ENCODE data around the gene PSMG4. TPM values are rescaled to one million over a fixed set of nuclear protein-coding genes. Genes with fewer than 3 reads are reported as not detected.

Gene PSMG4
- total and polyA plus RNA-seq, 9 of the 15 experiments (the other 6 are each of a cell fraction or from before 2014, with no cell fraction given) = 12.9 to 185 (median 52.0) TPM

- TF ChIP-seq PTTG1 (tag; IDR thresholded peaks at IDR 0.05; ENCODE audit: low read depth) (no peak), CHD7 (IDR thresholded peaks at IDR 0.05; ENCODE audit: low read depth, low read length) (no peak), XRCC5 (IDR thresholded peaks at IDR 0.05; ENCODE audit: low read depth, low read length) (no peak), TEAD2 (tag; IDR thresholded peaks at IDR 0.05) (no peak), GTF2F1 (IDR thresholded peaks at IDR 0.05; ENCODE audit: low read depth, low read length) (no peak), HDAC1 (IDR thresholded peaks at IDR 0.05) (no peak)
- TF ChIP-seq, protein P1, sequence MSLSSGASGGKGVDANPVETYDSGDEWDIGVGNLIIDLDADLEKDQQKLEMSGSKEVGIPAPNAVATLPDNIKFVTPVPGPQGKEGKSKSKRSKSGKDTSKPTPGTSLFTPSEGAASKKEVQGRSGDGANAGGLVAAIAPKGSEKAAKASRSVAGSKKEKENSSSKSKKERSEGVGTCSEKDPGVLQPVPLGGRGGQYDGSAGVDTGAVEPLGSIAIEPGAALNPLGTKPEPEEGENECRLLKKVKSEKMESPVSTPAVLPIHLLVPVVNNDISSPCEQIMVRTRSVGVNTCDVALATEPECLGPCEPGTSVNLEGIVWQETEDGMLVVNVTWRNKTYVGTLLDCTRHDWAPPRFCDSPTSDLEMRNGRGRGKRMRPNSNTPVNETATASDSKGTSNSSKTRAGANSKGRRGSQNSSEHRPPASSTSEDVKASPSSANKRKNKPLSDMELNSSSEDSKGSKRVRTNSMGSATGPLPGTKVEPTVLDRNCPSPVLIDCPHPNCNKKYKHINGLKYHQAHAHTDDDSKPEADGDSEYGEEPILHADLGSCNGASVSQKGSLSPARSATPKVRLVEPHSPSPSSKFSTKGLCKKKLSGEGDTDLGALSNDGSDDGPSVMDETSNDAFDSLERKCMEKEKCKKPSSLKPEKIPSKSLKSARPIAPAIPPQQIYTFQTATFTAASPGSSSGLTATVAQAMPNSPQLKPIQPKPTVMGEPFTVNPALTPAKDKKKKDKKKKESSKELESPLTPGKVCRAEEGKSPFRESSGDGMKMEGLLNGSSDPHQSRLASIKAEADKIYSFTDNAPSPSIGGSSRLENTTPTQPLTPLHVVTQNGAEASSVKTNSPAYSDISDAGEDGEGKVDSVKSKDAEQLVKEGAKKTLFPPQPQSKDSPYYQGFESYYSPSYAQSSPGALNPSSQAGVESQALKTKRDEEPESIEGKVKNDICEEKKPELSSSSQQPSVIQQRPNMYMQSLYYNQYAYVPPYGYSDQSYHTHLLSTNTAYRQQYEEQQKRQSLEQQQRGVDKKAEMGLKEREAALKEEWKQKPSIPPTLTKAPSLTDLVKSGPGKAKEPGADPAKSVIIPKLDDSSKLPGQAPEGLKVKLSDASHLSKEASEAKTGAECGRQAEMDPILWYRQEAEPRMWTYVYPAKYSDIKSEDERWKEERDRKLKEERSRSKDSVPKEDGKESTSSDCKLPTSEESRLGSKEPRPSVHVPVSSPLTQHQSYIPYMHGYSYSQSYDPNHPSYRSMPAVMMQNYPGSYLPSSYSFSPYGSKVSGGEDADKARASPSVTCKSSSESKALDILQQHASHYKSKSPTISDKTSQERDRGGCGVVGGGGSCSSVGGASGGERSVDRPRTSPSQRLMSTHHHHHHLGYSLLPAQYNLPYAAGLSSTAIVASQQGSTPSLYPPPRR (CRISPR knock-in tag; IDR thresholded peaks at IDR 0.05; ENCODE audit: borderline replicate concordance) = no peak
- TF ChIP-seq, protein P2, sequence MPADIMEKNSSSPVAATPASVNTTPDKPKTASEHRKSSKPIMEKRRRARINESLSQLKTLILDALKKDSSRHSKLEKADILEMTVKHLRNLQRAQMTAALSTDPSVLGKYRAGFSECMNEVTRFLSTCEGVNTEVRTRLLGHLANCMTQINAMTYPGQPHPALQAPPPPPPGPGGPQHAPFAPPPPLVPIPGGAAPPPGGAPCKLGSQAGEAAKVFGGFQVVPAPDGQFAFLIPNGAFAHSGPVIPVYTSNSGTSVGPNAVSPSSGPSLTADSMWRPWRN (IDR thresholded peaks at IDR 0.05; ENCODE audit: low read depth) = no peak
Observed at GRCh38 chr6:3308106-3308505, 49.4 kb downstream of the PSMG4 start (continued).
